GM23248 (cell line): ENCODE measurements around the gene GLIS2.

ENCODE experiments used
- EZH2 ChIP-seq: fragments of 200-600 bp; sonication (generic); IDR thresholded peaks from 2 replicates; pipeline ENCODE4 v1.6.1; 2018; ENCODE audit warnings: antibody characterized with exemption, mild to moderate bottlenecking; ENCODE audit not compliant: insufficient read depth, poor library complexity, severe bottlenecking
- EZH2phosphoT487 ChIP-seq: fragments of 200-600 bp; sonication (generic); IDR thresholded peaks from 2 replicates; pipeline ENCODE4 v1.6.1; 2018; ENCODE audit warnings: antibody characterized with exemption, moderate library complexity, mild to moderate bottlenecking, low read depth; ENCODE audit not compliant: insufficient read depth

DNA sequence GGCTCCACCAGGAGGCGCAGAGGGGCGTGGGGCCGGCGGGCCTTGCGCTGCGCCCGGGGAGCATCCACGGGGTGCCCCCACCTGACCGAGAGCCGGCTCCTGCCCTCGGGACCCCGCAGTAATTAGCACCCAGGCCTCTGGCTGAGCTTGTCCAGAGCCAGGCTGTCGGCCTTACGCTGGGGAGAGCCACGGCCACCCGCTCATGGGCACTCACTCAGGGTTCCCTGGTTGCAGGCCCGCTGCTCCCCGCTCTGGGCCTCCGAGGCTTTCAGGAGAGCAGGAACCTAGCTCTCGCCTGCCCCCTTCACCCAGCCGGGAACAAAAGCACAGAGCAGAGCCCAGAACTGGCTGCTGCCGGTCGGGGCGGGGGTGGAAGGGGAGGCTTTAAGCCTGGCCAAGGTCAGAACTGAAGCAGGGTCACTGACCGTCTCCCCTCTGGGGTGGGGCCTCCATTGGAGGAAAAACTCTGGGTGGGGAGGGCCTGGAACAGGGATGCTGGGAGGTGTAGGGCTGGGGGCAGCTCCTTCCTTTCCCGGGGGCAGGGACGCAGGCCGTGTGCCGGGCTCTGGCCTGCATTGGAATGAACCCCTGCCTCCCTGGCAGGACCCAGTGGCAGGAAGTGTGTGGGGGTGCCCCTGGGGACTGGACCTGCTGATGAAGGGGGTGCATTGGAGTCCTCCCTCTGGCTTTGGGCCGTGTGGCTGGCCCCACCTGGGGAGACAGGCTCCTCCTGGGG, 12.3 kb downstream of the GLIS2 start:
- TF ChIP-seq EZH2 (no peak), EZH2phosphoT487 (no peak)
